HG03442 (cell line): ENCODE measurements around the gene GRB7.
"Not testable (repeated sequence)": the region's sequence is repeated elsewhere in the genome, so short reads cannot be mapped to it uniquely, and the experiment has no call there.

Source experiments
- ATAC-seq: cut with Tn5 transposase; IDR thresholded peaks from one replicate; pipeline ENCODE4 v1.9.1; 2021; ENCODE audit warnings: mild to moderate bottlenecking, moderate library complexity; ENCODE audit not compliant: unreplicated experiment

Gene GRB7

GRCh38 chr17:39709319-39709997 is 28.3 kb upstream of the GRB7 start:
- ATAC-seq = no peak

- no peak for ATAC-seq
Observed at GRCh38 chr17:39709998-39710964, 27.5 kb upstream of the GRB7 start.

DNA sequence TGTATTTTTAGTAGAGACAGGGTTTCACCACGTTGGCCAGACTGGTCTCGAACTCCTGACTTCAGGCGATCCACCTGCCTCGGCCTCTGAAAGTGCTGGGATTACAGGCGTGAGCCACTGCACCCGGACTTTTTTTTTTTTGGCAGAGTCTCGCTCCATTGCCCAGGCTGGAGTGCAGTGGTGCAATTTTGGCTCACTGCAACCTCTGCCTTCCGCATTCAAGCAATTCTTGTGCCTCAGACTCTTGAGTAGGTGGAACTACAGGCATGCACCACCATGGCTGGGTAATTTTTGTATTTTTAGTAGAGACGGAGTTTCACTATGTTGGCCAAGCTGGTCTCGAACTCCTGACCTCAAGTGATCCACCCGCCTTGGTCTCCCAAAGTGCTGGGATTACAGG is 26.7 kb upstream of the GRB7 start:
- ATAC-seq = not testable (repeated sequence)

- no peak for ATAC-seq
Observed at GRCh38 chr17:39711851-39712250, 25.9 kb upstream of the GRB7 start.

DNA sequence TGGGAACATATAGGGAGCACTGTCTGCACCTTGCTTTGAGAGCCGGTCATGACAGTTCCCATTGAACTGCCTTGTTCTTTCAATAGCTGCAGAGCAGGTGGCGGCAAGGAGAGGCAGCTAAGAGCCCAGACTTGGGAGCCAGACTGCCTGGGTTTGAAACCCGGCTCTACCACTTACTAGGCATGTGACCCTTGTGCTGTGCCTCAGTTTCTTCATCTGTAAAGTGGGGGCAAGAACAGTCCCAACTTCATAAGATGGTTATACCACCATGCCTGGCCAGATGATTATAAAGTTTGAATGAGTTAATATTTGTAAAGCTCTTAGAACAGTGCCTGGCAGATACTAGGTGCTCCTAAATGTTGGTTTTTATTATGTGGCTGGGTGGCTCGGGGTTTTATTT is 23.5 kb upstream of the GRB7 start:
- no peak for ATAC-seq

- ATAC-seq = no peak
Observed at GRCh38 chr17:39715375-39716072, 22.2 kb upstream of the GRB7 start.

GRCh38 chr17:39716073-39716818 is 21.5 kb upstream of the GRB7 start:
- no peak for ATAC-seq

GRCh38 chr17:39716879-39717536 is 20.7 kb upstream of the GRB7 start:
- ATAC-seq = no peak

DNA sequence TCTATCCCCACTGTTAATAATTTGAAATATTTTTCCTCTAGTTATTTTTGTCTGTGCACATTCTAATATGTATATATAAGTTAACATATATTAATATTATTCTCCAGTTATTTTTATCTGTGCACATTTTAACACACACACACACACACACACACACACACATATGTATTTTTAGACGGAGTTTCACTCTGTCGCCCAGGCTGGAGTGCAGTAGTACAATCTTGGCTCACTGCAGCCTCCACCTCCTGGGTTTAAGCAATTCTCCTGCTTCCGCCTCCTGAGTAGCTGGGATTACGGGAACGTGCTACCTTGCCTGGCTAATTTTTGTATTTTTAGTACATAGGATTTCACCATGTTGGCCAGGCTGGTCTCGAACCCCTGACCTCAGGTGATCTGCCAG is 20.1 kb upstream of the GRB7 start:
- no peak for ATAC-seq

- ATAC-seq = no peak
Observed at GRCh38 chr17:39719563-39720355, 18.0 kb upstream of the GRB7 start.

- ATAC-seq = no peak
Observed at GRCh38 chr17:39722104-39722503, 15.6 kb upstream of the GRB7 start.

DNA sequence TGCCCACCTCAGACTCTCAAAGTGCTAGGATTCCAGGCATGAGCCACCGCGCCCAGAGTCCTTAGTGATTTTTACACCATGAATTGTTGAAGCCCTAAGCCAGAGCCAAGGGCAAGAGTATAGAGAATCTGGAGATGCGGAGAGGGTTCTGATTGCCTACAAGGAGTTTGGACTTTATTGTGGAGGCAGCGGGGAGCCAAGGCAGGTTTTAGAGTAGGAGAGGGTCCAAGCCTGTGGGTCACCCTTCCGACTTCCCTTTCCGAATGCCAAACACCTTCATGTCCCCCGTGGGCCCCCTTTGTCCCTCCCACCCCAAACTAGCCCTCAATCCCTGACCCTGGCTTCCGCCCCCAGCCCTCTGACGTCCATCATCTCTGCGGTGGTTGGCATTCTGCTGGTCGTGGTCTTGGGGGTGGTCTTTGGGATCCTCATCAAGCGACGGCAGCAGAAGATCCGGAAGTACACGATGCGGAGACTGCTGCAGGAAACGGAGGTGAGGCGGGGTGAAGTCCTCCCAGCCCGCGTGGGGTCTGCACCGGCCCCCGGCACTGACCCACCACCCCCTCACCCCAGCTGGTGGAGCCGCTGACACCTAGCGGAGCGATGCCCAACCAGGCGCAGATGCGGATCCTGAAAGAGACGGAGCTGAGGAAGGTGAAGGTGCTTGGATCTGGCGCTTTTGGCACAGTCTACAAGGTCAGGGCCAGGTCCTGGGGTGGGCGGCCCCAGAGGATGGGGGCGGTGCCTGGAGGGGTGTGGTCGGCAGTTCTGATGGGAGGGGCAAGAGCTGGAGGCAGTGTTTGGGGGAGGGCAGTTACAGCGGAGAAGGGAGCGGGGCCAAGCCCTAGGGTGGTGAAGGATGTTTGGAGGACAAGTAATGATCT is 14.5 kb upstream of the GRB7 start:
- ATAC-seq = no peak

DNA sequence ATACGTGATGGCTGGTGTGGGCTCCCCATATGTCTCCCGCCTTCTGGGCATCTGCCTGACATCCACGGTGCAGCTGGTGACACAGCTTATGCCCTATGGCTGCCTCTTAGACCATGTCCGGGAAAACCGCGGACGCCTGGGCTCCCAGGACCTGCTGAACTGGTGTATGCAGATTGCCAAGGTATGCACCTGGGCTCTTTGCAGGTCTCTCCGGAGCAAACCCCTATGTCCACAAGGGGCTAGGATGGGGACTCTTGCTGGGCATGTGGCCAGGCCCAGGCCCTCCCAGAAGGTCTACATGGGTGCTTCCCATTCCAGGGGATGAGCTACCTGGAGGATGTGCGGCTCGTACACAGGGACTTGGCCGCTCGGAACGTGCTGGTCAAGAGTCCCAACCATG is 13.0 kb upstream of the GRB7 start:
- no peak for ATAC-seq

DNA sequence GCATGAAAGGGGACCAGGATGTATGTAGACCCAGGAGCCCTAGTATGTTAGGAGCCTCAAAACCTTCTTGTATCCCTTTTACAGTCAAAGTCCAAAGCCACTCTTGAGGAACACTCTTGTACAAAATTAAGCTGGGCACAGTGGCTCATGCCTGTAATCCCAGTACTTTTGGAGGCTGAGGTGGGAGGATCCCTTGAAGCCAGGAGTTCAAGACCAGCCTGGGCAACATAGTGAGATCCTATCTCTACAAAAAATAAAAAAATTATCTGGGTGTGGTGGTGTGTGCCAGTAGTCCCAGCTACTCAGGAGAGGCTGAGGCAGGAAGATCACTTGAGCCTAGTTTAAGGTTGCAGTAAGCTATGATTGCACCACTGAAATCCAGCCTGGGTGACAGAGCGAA is 11.8 kb upstream of the GRB7 start:
- not testable (repeated sequence) for ATAC-seq

GRCh38 chr17:39726617-39727016 is 11.1 kb upstream of the GRB7 start:
- no peak for ATAC-seq

DNA sequence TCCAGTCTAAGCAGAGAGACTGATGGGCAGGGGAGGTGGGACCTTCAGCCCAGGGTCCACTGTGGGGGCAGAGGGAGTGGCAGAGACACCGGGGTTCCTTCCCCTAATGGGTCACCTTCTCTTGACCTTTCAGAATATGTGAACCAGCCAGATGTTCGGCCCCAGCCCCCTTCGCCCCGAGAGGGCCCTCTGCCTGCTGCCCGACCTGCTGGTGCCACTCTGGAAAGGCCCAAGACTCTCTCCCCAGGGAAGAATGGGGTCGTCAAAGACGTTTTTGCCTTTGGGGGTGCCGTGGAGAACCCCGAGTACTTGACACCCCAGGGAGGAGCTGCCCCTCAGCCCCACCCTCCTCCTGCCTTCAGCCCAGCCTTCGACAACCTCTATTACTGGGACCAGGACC is 10.2 kb upstream of the GRB7 start:
- no peak for ATAC-seq

GRCh38 chr17:39729280-39729851 is 8.4 kb upstream of the GRB7 start:
- ATAC-seq = no peak
